Stimulated activated memory B cell treated with anti-CD40 and anti-IgM and Interleukin-4, amounts not matched to agents 10 μg/mL and 1 μg/mL and 100 μg/mL, for 72 hours (primary cell): ENCODE data around the gene HIKESHI.
"Not testable (repeated sequence)": the region's sequence is repeated elsewhere in the genome, so short reads cannot be mapped to it uniquely, and the experiment has no call there.

Source experiments
- ATAC-seq: fragments of 150-1000 bp; cut with Tn5 transposase; 2 replicates; pipeline ENCODE4 v1.10.0; 2021
- H3K27ac Mint-ChIP-seq: one replicate; pipeline ENCODE4 v1.8.0; 2022; ENCODE audit warnings: mild to moderate bottlenecking, mixed read lengths
- H3K27me3 Mint-ChIP-seq: one replicate; pipeline ENCODE4 v1.8.0; 2022; ENCODE audit warnings: mixed read lengths
- H3K36me3 Mint-ChIP-seq: one replicate; pipeline ENCODE4 v1.8.0; 2022; ENCODE audit warnings: mixed read lengths
- H3K4me1 Mint-ChIP-seq: one replicate; pipeline ENCODE4 v1.8.0; 2022; ENCODE audit warnings: mixed read lengths
- H3K4me3 Mint-ChIP-seq: one replicate; pipeline ENCODE4 v1.8.0; 2022; ENCODE audit warnings: mild to moderate bottlenecking, moderate library complexity, mixed read lengths
- H3K9me3 Mint-ChIP-seq: one replicate; pipeline ENCODE4 v1.8.0; 2022; ENCODE audit warnings: mixed read lengths

The HIKESHI gene

DNA sequence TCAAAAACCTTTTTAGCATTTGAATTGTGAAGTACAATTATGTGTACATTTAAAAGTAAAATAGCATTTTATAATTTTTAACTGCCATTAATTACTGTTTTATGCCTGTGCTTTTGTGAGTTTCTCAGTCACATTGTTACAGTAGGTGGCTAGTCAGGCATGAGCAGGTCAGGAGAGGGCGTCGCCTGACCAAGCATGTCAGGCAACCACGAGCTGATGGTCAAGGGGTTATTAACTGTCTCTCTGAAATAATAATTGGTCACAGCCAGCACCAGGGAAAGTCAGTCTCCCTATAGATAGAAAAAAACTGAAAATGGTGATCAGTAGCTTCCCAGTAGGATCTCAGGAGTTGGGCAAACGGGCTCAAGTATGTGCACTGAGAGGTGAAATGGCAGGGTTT lies 53.2 kb downstream of the HIKESHI start:
- H3K27ac Mint-ChIP-seq: no peak overlapping the region
- ATAC-seq: no peak
- H3K4me3 Mint-ChIP-seq: no peak overlapping the region
- no peaks in the 10 kb centered on the region for H3K9me3 Mint-ChIP-seq
- H3K4me1 Mint-ChIP-seq: no peaks in the 10 kb centered on the region
- H3K36me3 Mint-ChIP-seq: no peaks in the 10 kb centered on the region
- peaks cover 6% of the 10 kb centered on the region for H3K27me3 Mint-ChIP-seq

GRCh38 chr11:86357412-86357811 lies 55.4 kb downstream of the HIKESHI start:
- not testable (repeated sequence) for H3K9me3 Mint-ChIP-seq, H3K27me3 Mint-ChIP-seq, H3K27ac Mint-ChIP-seq, H3K4me1 Mint-ChIP-seq, ATAC-seq, H3K36me3 Mint-ChIP-seq, H3K4me3 Mint-ChIP-seq

DNA sequence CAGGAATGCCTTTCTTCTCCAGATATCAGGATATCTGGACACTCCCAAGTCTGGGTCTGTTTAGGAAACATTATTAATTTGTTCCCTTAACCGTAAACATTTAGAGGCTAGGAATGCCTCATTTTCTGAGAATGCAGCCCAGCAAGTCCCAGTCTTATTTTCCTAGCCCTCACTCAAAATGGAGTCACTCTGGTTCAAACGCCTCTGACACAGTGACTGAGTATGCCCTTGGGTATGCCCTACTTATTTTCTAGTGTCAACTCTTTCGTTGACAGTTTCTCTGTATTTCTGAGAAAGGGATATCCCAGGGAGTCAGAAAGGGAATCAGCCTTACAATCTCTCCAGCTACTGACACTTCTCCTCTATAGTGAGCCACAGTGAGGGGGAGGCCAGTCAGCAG lies 56.7 kb downstream of the HIKESHI start:
- Mint-ChIP-seq H3K4me1 (no peaks in the 10 kb centered on the region), H3K27me3 (peaks cover 6% of the 10 kb centered on the region), H3K36me3 (no peaks in the 10 kb centered on the region), H3K9me3 (peaks cover 2% of the 10 kb centered on the region), H3K4me3 (no peak overlapping the region), H3K27ac (no peak overlapping the region)
- no peak for ATAC-seq

GRCh38 chr11:86360775-86361395 lies 58.8 kb downstream of the HIKESHI start:
- Mint-ChIP-seq H3K27me3 (peaks cover 6% of the 10 kb centered on the region), H3K4me1 (no peaks in the 10 kb centered on the region), H3K4me3 (no peak overlapping the region), H3K36me3 (no peaks in the 10 kb centered on the region), H3K9me3 (peaks cover 2% of the 10 kb centered on the region), H3K27ac (no peak overlapping the region)
- no peak for ATAC-seq

GRCh38 chr11:86363424-86363823 lies 61.4 kb downstream of the HIKESHI start:
- no peaks in the 10 kb centered on the region for H3K27me3 Mint-ChIP-seq
- ATAC-seq: no peak
- no peaks in the 10 kb centered on the region for H3K36me3 Mint-ChIP-seq
- peaks cover 2% of the 10 kb centered on the region for H3K9me3 Mint-ChIP-seq
- H3K27ac Mint-ChIP-seq: no peak overlapping the region
- no peaks in the 10 kb centered on the region for H3K4me1 Mint-ChIP-seq
- no peak overlapping the region for H3K4me3 Mint-ChIP-seq

- Mint-ChIP-seq H3K27me3 (no peaks in the 10 kb centered on the region), H3K36me3 (no peaks in the 10 kb centered on the region), H3K4me1 (no peaks in the 10 kb centered on the region), H3K9me3 (peaks cover 2% of the 10 kb centered on the region), H3K27ac (no peak overlapping the region), H3K4me3 (no peak overlapping the region)
- ATAC-seq: no peak
Measured at GRCh38 chr11:86365546-86365945, 63.5 kb downstream of the HIKESHI start.

GRCh38 chr11:86369668-86370067 lies 67.6 kb downstream of the HIKESHI start:
- H3K27me3 Mint-ChIP-seq: peaks cover 4% of the 10 kb centered on the region
- ATAC-seq: no peak
- H3K27ac Mint-ChIP-seq: no peak overlapping the region
- peaks cover 3% of the 10 kb centered on the region for H3K9me3 Mint-ChIP-seq
- peaks cover 6% of the 10 kb centered on the region for H3K36me3 Mint-ChIP-seq
- H3K4me1 Mint-ChIP-seq: no peaks in the 10 kb centered on the region
- no peak overlapping the region for H3K4me3 Mint-ChIP-seq

- Mint-ChIP-seq H3K27me3 (peaks cover 9% of the 10 kb centered on the region), H3K4me1 (no peaks in the 10 kb centered on the region), H3K36me3 (peaks cover 6% of the 10 kb centered on the region), H3K4me3 (no peak overlapping the region), H3K9me3 (peaks cover 3% of the 10 kb centered on the region), H3K27ac (no peak overlapping the region)
- ATAC-seq: no peak
Measured at GRCh38 chr11:86370171-86370570, 68.1 kb downstream of the HIKESHI start.

- Mint-ChIP-seq H3K4me3 (no peak overlapping the region), H3K36me3 (peaks cover 6% of the 10 kb centered on the region), H3K27me3 (peaks cover 12% of the 10 kb centered on the region), H3K9me3 (peaks cover 5% of the 10 kb centered on the region), H3K27ac (no peak overlapping the region), H3K4me1 (no peaks in the 10 kb centered on the region)
- no peak for ATAC-seq
Measured at GRCh38 chr11:86370922-86371594, 69.0 kb downstream of the HIKESHI start.

DNA sequence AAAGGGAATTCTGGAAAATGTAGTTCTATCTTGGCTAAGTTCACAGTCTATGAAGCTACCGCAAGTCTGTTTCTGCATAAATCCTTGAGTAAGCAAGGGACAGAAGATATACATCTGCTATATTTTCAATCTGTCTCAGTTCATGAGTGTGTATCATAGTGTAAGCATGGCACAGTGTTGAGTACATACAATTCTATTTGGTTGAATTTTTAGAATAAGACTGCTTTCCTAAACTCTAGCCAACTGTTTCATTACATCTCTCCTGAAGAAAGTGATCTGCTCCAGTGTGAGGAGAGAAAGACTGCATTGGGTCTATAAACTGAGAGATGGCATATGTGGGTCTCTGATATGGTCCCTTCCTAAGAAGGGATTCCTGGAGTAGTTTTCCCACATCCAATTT lies 70.0 kb downstream of the HIKESHI start:
- Mint-ChIP-seq H3K27ac (no peak overlapping the region), H3K27me3 (peaks cover 12% of the 10 kb centered on the region), H3K36me3 (peaks cover 6% of the 10 kb centered on the region), H3K4me3 (no peak overlapping the region), H3K4me1 (no peaks in the 10 kb centered on the region), H3K9me3 (peaks cover 11% of the 10 kb centered on the region)
- no peak for ATAC-seq

GRCh38 chr11:86372586-86372985 lies 70.5 kb downstream of the HIKESHI start:
- H3K9me3 Mint-ChIP-seq: peaks cover 11% of the 10 kb centered on the region
- peaks cover 6% of the 10 kb centered on the region for H3K36me3 Mint-ChIP-seq
- peaks cover 12% of the 10 kb centered on the region for H3K27me3 Mint-ChIP-seq
- H3K4me3 Mint-ChIP-seq: no peak overlapping the region
- ATAC-seq: no peak
- H3K27ac Mint-ChIP-seq: no peak overlapping the region
- H3K4me1 Mint-ChIP-seq: no peaks in the 10 kb centered on the region

DNA sequence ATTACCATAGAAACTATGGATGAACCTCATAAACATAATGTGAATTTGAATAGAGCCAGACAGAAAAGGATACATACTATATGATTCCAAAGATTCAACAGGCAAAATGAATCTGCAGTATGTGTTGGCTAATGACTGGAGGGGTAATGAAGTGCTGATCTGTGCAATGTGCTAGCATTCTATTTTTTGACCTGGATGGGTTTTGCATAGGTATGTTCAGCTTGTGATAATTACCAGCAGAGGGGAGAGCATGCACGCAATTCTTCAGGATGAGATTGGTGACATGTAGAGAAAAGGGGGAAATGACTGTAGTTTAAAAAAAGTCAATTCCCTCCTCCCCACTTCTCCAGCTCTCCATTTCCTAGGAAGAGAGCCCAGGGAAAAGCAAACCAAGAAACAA lies 72.0 kb downstream of the HIKESHI start:
- Mint-ChIP-seq H3K4me3 (no peak overlapping the region), H3K36me3 (peaks cover 6% of the 10 kb centered on the region), H3K27me3 (peaks cover 12% of the 10 kb centered on the region), H3K27ac (no peak overlapping the region), H3K9me3 (peaks cover 11% of the 10 kb centered on the region), H3K4me1 (no peaks in the 10 kb centered on the region)
- no peak for ATAC-seq

GRCh38 chr11:86374586-86374985 lies 72.5 kb downstream of the HIKESHI start, which contains the start of gene CCDC81:
Gene CCDC81 (plus strand): TSS chr11:86374887. CDS start chr11:86375164, 277 bp downstream.
- ATAC-seq: no peak
- peaks cover 6% of the 10 kb centered on the region for H3K36me3 Mint-ChIP-seq

DNA sequence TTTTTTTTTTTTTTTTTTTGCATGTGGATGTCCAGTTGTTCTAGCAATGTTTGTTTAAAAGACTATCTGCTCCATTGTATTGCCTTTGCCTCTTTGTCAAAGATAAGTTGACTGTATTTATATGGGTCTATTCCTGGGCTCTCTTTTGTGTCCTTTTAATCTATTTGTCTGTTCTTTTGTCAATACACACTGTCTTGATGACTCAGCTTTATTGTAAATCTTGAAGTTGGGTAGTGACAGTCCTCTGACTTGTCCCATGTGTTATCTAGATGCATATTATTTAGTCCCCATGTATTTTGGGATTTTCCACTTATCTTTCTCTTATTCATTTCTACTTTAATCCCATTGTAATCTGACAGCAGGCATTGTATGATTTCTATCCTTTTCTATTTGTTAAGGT lies 75.9 kb downstream of the HIKESHI start:
- no peaks in the 10 kb centered on the region for H3K36me3 Mint-ChIP-seq
- no peak overlapping the region for H3K4me3 Mint-ChIP-seq
- H3K27ac Mint-ChIP-seq: no peak overlapping the region
- ATAC-seq: no peak
- H3K27me3 Mint-ChIP-seq: peaks cover 12% of the 10 kb centered on the region
- no peaks in the 10 kb centered on the region for H3K4me1 Mint-ChIP-seq
- H3K9me3 Mint-ChIP-seq: peaks cover 9% of the 10 kb centered on the region

More at GRCh38 chr11:86374586-86374985, 72.5 kb downstream of the HIKESHI start, which contains the start of gene CCDC81:
- no peaks in the 10 kb centered on the region for H3K4me1 Mint-ChIP-seq
- no peak within 1 kb of the TSS for H3K27ac Mint-ChIP-seq
- H3K4me3 Mint-ChIP-seq: no peak within 1 kb of the TSS
- H3K27me3 Mint-ChIP-seq: peaks cover 12% of the 10 kb centered on the region
- H3K9me3 Mint-ChIP-seq: peaks cover 11% of the 10 kb centered on the region

DNA sequence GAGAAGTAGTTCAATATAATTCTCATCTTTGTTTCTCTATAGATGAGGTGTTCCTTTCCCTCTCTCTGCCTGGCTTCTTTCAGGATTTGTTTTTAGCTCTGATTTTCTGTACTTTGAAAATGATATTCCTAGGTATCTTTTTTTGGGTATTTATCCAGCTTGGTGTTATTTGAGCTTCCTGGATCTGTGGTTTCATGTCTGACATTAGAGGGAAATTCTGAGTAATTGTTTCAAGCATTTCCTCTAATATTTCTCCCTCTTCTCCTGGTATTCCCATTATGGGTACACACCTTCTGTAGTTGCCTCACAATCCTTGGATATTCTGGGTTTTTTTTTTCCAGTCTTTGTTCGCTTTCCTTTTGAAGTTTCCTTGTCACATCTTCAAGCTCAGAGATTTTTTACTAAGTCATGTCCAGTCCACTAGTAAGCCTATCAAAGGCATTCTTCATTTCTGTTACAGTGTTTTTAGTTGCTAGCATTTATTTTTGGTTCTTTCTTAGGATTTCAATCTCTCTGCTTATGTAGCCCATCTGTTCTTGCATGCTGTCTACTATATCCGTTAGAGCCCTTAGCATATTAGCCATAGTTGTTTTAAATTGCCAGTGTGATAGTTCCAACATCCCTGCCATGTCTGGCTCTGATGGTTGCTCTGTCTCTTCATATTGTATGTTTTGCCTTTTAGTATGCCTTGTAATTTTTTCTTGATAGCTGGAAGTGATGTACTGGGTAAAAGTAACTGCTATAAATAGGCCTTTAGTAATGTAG lies 78.4 kb downstream of the HIKESHI start:
- peaks cover 9% of the 10 kb centered on the region for H3K9me3 Mint-ChIP-seq
- no peaks in the 10 kb centered on the region for H3K36me3 Mint-ChIP-seq
- H3K4me1 Mint-ChIP-seq: no peaks in the 10 kb centered on the region

More for the DNA sequence above, 78.4 kb downstream of the HIKESHI start:
- H3K27me3 Mint-ChIP-seq: no peaks in the 10 kb centered on the region
- no peak overlapping the region for H3K4me3 Mint-ChIP-seq
- no peak for ATAC-seq
- H3K27ac Mint-ChIP-seq: no peak overlapping the region
